Neural progenitor cell (in vitro differentiated cells): Measurements from ENCODE around the gene ARHGAP42.

Source experiments
- EZH2 ChIP-seq: fragments of 200-600 bp; sonication (generic); IDR thresholded peaks from 2 replicates; pipeline ENCODE4 v1.6.1; 2017; ENCODE audit warnings: antibody characterized with exemption, mild to moderate bottlenecking, moderate library complexity
- EZH2phosphoT487 ChIP-seq: fragments of 200-600 bp; sonication (generic); IDR thresholded peaks from 2 replicates; pipeline ENCODE4 v1.6.1; 2017; ENCODE audit warnings: antibody characterized with exemption
- TF ChIP-seq, protein P1 (sequence below): fragments of 200-600 bp; sonication (generic); IDR thresholded peaks from 2 replicates; pipeline ENCODE4 v1.5.1; 2017; ENCODE audit warnings: antibody characterized with exemption, mild to moderate bottlenecking

DNA sequence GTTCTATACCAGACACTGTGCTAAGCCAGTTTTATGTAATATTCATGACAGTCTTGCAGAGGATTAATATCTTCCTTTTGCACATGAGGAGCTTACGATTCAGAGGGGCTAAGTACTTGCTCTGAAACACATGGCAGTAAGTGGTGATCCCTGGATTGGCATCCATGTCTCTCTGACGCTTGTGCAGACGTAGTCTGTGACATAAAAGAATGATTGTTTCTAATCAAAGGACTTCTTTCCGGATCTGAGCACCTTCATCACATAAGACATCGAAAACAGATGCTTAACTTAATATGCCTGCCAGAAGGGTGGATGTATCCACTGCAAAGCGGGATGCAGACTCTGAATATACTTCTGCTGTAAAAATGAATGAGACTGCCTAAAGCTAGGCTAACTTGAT is 74.8 kb downstream of the ARHGAP42 start:
- TF ChIP-seq, protein P1, sequence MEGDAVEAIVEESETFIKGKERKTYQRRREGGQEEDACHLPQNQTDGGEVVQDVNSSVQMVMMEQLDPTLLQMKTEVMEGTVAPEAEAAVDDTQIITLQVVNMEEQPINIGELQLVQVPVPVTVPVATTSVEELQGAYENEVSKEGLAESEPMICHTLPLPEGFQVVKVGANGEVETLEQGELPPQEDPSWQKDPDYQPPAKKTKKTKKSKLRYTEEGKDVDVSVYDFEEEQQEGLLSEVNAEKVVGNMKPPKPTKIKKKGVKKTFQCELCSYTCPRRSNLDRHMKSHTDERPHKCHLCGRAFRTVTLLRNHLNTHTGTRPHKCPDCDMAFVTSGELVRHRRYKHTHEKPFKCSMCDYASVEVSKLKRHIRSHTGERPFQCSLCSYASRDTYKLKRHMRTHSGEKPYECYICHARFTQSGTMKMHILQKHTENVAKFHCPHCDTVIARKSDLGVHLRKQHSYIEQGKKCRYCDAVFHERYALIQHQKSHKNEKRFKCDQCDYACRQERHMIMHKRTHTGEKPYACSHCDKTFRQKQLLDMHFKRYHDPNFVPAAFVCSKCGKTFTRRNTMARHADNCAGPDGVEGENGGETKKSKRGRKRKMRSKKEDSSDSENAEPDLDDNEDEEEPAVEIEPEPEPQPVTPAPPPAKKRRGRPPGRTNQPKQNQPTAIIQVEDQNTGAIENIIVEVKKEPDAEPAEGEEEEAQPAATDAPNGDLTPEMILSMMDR = no peak
- TF ChIP-seq EZH2 (no peak), EZH2phosphoT487 (no peak)
